Fibroblast of lung (primary cell): Measurements from ENCODE around the gene METTL15. TPM values are rescaled to one million over a fixed set of nuclear protein-coding genes. Genes with fewer than 3 reads are reported as not detected.
"Not testable (repeated sequence)": the region's sequence is repeated elsewhere in the genome, so short reads cannot be mapped to it uniquely, and the experiment has no call there.

Source experiments
- DNase-seq, 2 donors: peaks; one replicate each; pipeline versions ENCODE4 v3.0.0 to v3.0.0-alpha.2; 2010; ENCODE audit warnings: low read depth in 2 of 2
- H2AFZ ChIP-seq: 2 replicates; pipeline ENCODE4 v1.5.1; 2012; ENCODE audit warnings: low read length, control low read depth, inconsistent platforms
- H3K27ac ChIP-seq: 2 replicates; pipeline ENCODE4 v1.5.1; 2011; ENCODE audit warnings: low read length, control low read depth; ENCODE audit not compliant: insufficient read depth
- H3K27me3 ChIP-seq: 2 replicates; pipeline ENCODE4 v1.5.1; 2011; ENCODE audit warnings: mild to moderate bottlenecking, low read length; ENCODE audit not compliant: control insufficient read depth, insufficient read depth
- H3K36me3 ChIP-seq: 2 replicates; pipeline ENCODE4 v1.5.1; 2011; ENCODE audit warnings: low read length; ENCODE audit not compliant: control insufficient read depth, insufficient read depth
- H3K4me1 ChIP-seq: 2 replicates; pipeline ENCODE4 v1.5.1; 2011; ENCODE audit warnings: low read length; ENCODE audit not compliant: control insufficient read depth, insufficient read depth; ENCODE audit errors: extremely low read depth
- H3K4me2 ChIP-seq: 2 replicates; pipeline ENCODE4 v1.5.1; 2011; ENCODE audit warnings: low read length, control low read depth; ENCODE audit not compliant: insufficient read depth; ENCODE audit errors: extremely low read depth
- H3K4me3 ChIP-seq, 4 experiments: fragments of 200-600 bp in 1 of 4; sonication (generic) in 1 of 4; replicated peaks in 1 of 4; 2 replicates each; pipeline ENCODE4 v1.5.1; 2011 to 2016; ENCODE audit warnings: low read length in 4 of 4, low read depth in 3 of 4, mild to moderate bottlenecking in 3 of 4, control low read depth in 2 of 4, inconsistent platforms in 1 of 4, mixed read lengths in 1 of 4; ENCODE audit not compliant: insufficient read depth in 1 of 4; ENCODE audit errors: control extremely low read depth in 1 of 4
- H3K79me2 ChIP-seq: 2 replicates; pipeline ENCODE4 v1.5.1; 2012; ENCODE audit warnings: mild to moderate bottlenecking, low read length, inconsistent platforms; ENCODE audit not compliant: control insufficient read depth, insufficient read depth
- H3K9ac ChIP-seq: 2 replicates; pipeline ENCODE4 v1.5.1; 2011; ENCODE audit warnings: mild to moderate bottlenecking, low read length, control low read depth; ENCODE audit not compliant: insufficient read depth
- H3K9me3 ChIP-seq: 2 replicates; pipeline ENCODE4 v1.5.1; 2012; ENCODE audit warnings: low read depth, low read length; ENCODE audit not compliant: control insufficient read depth, insufficient read depth
- H4K20me1 ChIP-seq: 2 replicates; pipeline ENCODE4 v1.5.1; 2011; ENCODE audit warnings: low read length; ENCODE audit not compliant: control insufficient read depth, insufficient read depth; ENCODE audit errors: extremely low read depth
- EZH2 ChIP-seq: IDR thresholded peaks from 2 replicates; pipeline ENCODE4 v1.5.1; 2012; ENCODE audit warnings: low read length, control low read depth, mild to moderate bottlenecking; ENCODE audit errors: missing control alignments
- polyA plus RNA-seq, 2 donors: library from polyadenylated mRNA; depleted of rRNA in 1 of 2; stranded (reverse) in 1 of 2; unstranded in 1 of 2; fragments of >200 nt; gene quantifications; 2 replicates each; pipeline ENCODE4 v1.2.1, GENCODE V29; 2011 to 2012; ENCODE audit warnings: missing spikeins in 1 of 2
- total RNA-seq: library from RNA; depleted of rRNA; stranded (reverse); fragments of >200 nt; gene quantifications from 2 replicates; pipeline ENCODE4 v1.2.1, GENCODE V29; 2014
- TF ChIP-seq, protein P1 (sequence below), 2 donors: IDR thresholded peaks in 1 of 2; conservative IDR thresholded peaks in 1 of 2; 1 replicate in 1 of 2; 2 replicates in 1 of 2; pipeline ENCODE4 v1.5.1; 2011 to 2012; ENCODE audit warnings: low read length in 2 of 2, control low read depth in 1 of 2, inconsistent platforms in 1 of 2, low read depth in 1 of 2, mild to moderate bottlenecking in 1 of 2

Gene METTL15
- total and polyA plus RNA-seq, 2 donors (not counting 1 experiment from before 2014, with no cell fraction given), result 8.8 to 28.4 TPM

DNA sequence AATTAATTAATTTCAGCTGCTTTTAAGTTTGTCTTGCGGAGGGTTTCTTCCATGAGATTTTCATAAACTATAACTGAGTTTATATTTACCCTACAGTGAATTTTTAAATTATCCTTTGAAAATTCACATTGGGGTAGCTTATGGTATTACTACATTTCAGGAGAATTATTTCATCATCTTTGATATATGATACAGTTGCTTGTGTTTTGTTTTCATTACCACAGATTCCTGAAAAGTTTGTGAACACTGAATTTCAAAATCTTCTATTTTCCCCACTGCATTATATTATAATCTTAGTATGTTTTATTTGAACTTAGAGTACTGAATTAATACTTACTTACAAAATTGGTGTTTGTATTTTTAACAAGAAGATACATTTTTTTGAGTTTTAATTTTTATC lies 24.4 kb downstream of the METTL15 start:
- Histone ChIP-seq H3K79me2 (no peaks in the 10 kb centered on the region), H3K36me3 (peaks cover 2% of the 10 kb centered on the region), H3K9me3 (no peaks in the 10 kb centered on the region), H3K4me3 (no peak overlapping the region), H3K4me2 (peak overlapping the region; percentile 9), H3K4me1 (peaks cover 5% of the 10 kb centered on the region), H3K27ac (no peak overlapping the region), H4K20me1 (no peaks in the 10 kb centered on the region), H3K27me3 (no peaks in the 10 kb centered on the region), H3K9ac (no peak overlapping the region), H2AFZ (no peak overlapping the region)
- TF ChIP-seq EZH2, result no peak
- TF ChIP-seq, protein P1, sequence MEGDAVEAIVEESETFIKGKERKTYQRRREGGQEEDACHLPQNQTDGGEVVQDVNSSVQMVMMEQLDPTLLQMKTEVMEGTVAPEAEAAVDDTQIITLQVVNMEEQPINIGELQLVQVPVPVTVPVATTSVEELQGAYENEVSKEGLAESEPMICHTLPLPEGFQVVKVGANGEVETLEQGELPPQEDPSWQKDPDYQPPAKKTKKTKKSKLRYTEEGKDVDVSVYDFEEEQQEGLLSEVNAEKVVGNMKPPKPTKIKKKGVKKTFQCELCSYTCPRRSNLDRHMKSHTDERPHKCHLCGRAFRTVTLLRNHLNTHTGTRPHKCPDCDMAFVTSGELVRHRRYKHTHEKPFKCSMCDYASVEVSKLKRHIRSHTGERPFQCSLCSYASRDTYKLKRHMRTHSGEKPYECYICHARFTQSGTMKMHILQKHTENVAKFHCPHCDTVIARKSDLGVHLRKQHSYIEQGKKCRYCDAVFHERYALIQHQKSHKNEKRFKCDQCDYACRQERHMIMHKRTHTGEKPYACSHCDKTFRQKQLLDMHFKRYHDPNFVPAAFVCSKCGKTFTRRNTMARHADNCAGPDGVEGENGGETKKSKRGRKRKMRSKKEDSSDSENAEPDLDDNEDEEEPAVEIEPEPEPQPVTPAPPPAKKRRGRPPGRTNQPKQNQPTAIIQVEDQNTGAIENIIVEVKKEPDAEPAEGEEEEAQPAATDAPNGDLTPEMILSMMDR (conservative IDR thresholded peaks at IDR 0.05 in 1 of 2, IDR thresholded peaks at IDR 0.05 in 1 of 2; ENCODE audit: low read depth in 1 of 2, low read length in 2 of 2), result no peak
- peak in 1 of 2 donors; percentile 63 for DNase-seq

DNA sequence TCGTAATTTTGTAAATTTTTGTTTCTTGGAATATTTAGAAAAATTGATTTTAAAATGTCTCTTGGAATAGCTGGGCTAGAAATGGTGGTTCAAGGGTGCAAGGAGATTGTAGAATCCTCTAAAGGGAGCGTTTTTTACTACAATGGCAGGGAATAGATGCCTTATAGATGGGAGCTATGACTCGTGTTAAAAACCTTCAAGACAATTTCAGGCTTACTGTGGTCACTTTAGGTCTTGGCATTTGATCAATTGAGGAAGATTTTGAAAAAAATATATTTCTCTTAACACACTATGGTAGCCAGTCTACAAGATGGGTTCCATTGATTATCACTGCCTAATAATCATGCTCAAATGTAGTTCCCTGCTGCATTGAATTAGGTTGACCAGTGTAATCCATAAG lies 25.0 kb downstream of the METTL15 start:
- no peak overlapping the region for H3K27ac ChIP-seq
- no peak overlapping the region for H3K4me2 ChIP-seq
- peaks cover 5% of the 10 kb centered on the region for H3K4me1 ChIP-seq
- TF ChIP-seq EZH2, result no peak
- TF ChIP-seq, protein P1 (conservative IDR thresholded peaks at IDR 0.05 in 1 of 2, IDR thresholded peaks at IDR 0.05 in 1 of 2; ENCODE audit: low read depth in 1 of 2, low read length in 2 of 2), result no peak
- peak; percentile 33 to 48 for DNase-seq
- no peak overlapping the region for H3K4me3 ChIP-seq
- H2AFZ ChIP-seq, result no peak overlapping the region
- H3K9me3 ChIP-seq, result no peaks in the 10 kb centered on the region
- no peaks in the 10 kb centered on the region for H3K27me3 ChIP-seq
- no peaks in the 10 kb centered on the region for H4K20me1 ChIP-seq
- no peaks in the 10 kb centered on the region for H3K79me2 ChIP-seq
- no peak overlapping the region for H3K9ac ChIP-seq
- H3K36me3 ChIP-seq, result peaks cover 2% of the 10 kb centered on the region

DNA sequence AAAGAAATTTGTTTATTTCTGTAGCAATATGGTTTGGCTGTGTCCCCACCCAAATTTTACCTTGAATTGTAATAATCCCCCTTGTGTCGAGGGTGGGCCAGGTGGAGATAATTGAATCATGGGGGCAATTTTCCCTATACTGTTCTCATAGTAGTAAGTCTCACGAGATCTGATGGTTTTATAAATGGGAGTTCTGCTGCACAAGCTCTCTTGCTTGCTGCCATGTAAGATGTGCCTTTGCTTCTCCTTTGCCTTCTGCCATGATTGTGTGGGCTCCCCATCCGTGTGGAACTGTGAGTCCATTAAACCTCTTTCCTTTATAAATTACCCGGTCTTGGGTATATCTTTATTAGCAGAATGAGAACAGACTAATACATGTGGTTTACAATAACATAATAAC lies 28.0 kb downstream of the METTL15 start:
- H3K79me2 ChIP-seq, H2AFZ ChIP-seq, H3K36me3 ChIP-seq, H3K27ac ChIP-seq, H3K4me1 ChIP-seq, H3K4me2 ChIP-seq, H3K9ac ChIP-seq, H3K27me3 ChIP-seq, DNase-seq, H3K4me3 ChIP-seq, H4K20me1 ChIP-seq, H3K9me3 ChIP-seq: not testable (repeated sequence)
